D721Med (cell line): Measurements from ENCODE around the gene CDHR4.

ENCODE experiments used
- DNase-seq: peaks from one replicate; pipeline ENCODE4 v3.0.0; 2011; ENCODE audit warnings: low spot score; ENCODE audit not compliant: insufficient read length
- FAIRE-seq: peaks from 2 replicates; lab custom pipeline; 2011; peaks lifted over from hg19 to GRCh38; lab: Jason Lieb, UNC
- TF ChIP-seq, protein P1 (sequence below): IDR thresholded peaks from 2 replicates; pipeline ENCODE4 v1.5.1; 2012; ENCODE audit warnings: mild to moderate bottlenecking, control low read depth; ENCODE audit not compliant: insufficient read depth; ENCODE audit errors: missing control alignments

CDHR4 gene

GRCh38 chr3:49799761-49800160 lies at the start of gene CDHR4:
CDHR4 (minus strand) TSS chr3:49799873; CDS start chr3:49799812, 61 bp downstream.
- no peak for FAIRE-seq
- DNase-seq = no peak
- TF ChIP-seq, protein P1, sequence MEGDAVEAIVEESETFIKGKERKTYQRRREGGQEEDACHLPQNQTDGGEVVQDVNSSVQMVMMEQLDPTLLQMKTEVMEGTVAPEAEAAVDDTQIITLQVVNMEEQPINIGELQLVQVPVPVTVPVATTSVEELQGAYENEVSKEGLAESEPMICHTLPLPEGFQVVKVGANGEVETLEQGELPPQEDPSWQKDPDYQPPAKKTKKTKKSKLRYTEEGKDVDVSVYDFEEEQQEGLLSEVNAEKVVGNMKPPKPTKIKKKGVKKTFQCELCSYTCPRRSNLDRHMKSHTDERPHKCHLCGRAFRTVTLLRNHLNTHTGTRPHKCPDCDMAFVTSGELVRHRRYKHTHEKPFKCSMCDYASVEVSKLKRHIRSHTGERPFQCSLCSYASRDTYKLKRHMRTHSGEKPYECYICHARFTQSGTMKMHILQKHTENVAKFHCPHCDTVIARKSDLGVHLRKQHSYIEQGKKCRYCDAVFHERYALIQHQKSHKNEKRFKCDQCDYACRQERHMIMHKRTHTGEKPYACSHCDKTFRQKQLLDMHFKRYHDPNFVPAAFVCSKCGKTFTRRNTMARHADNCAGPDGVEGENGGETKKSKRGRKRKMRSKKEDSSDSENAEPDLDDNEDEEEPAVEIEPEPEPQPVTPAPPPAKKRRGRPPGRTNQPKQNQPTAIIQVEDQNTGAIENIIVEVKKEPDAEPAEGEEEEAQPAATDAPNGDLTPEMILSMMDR = no peak

- FAIRE-seq (no peak), DNase-seq (no peak)
- TF ChIP-seq, protein P1 = no peak
These were observed 46.0 kb upstream of the CDHR4 start for GRCh38 chr3:49845694-49846093.

- FAIRE-seq (no peak), DNase-seq (no peak)
These were observed 45.0 kb upstream of the CDHR4 start for GRCh38 chr3:49844464-49845183.

GRCh38 chr3:49842843-49843517 lies 43.3 kb upstream of the CDHR4 start:
- FAIRE-seq (no peak), DNase-seq (no peak)
- TF ChIP-seq, protein P1 = no peak

More at GRCh38 chr3:49844464-49845183, 45.0 kb upstream of the CDHR4 start:
- TF ChIP-seq, protein P1 = no peak

GRCh38 chr3:49841806-49842205 lies 42.1 kb upstream of the CDHR4 start:
- TF ChIP-seq, protein P1 = no peak
- DNase-seq (no peak), FAIRE-seq (no peak)

DNA sequence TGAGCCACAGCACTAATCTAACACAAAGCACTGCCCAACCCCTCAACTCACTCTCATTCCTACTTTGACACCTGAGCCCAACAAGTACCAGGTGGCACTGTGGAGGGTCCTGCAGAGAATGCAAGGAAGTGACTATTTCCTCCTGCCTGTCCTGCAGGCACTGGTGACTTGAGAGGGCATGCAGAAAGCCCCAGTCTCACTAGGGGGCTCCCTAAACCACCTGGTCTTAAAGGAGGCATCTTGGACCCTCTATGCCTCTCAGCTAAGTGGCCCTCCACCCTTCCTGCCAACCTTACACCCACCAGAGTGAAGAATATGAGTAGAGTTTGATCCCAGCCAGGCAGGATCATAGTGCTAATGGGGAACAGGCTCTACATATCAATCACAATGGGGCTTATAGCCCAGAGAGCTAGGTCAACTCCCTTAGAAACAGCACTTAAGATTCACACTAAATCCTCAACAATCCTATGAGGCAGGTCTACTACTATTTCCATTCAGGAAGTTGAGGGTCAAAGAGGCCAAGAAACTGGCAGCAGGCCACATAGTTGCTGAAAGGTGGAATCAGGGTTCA lies 41.5 kb upstream of the CDHR4 start:
- TF ChIP-seq, protein P1 = peak; percentile 59
- FAIRE-seq = no peak
- no peak for DNase-seq
